Pancreas (tissue), 10 donors: ENCODE measurements around the gene ZDHHC18. TPM values are rescaled to one million over a fixed set of nuclear protein-coding genes. Genes with fewer than 3 reads are reported as not detected.

Experiments
- ATAC-seq, 4 donors: fragments of 200-7000 bp; cut with Tn5 transposase; one replicate each; pipeline versions ENCODE4 v1.8.0 to v1.9.1; 2020; ENCODE audit warnings: mild to moderate bottlenecking in 4 of 4, moderate library complexity in 4 of 4
- DNase-seq, 6 donors: peaks; one replicate each; pipeline ENCODE4 v3.0.0-alpha.2; 2020
- FAIRE-seq: peaks from 2 replicates; lab custom pipeline; 2012; peaks lifted over from hg19 to GRCh38; lab: Jason Lieb, UNC
- H3K27ac ChIP-seq, 4 donors: fragments of 200-600 bp; sonication (generic); 1 replicate in 3 of 4; 2 replicates in 1 of 4; pipeline versions ENCODE4 v1.5.0 to v1.8.0; 2020
- H3K27me3 ChIP-seq, 4 donors: fragments of 200-600 bp; one replicate each; pipeline ENCODE4 v1.8.0; 2021
- H3K36me3 ChIP-seq, 3 donors: fragments of 200-600 bp; sonication (generic) in 1 of 3; one replicate each; pipeline versions ENCODE4 v1.5.0 to v1.8.0; 2020 to 2021
- H3K4me1 ChIP-seq, 3 donors: fragments of 200-600 bp; one replicate each; pipeline ENCODE4 v1.8.0; 2021
- H3K4me3 ChIP-seq, 4 donors: fragments of 200-600 bp; sonication (generic) in 2 of 4; one replicate each; pipeline versions ENCODE4 v1.5.0 to v1.8.0; 2020 to 2021
- H3K9me3 ChIP-seq, 4 donors: fragments of 200-600 bp; one replicate each; pipeline ENCODE4 v1.8.0; 2021
- CTCF ChIP-seq, 4 donors: fragments of 200-600 bp; sonication (generic) in 3 of 4; IDR thresholded peaks; one replicate each; pipeline versions ENCODE4 v1.5.0 to v1.8.0; 2021; ENCODE audit warnings: antibody characterized with exemption in 4 of 4
- WGBS, 2 donors: extraction: QIAGEN DNeasy Blood & Tissue Kit; methylation state at CpG; one replicate each; pipeline ENCODE4 v1.1.7; 2013; 5-methylcytosine and 5-hydroxymethylcytosine counted together
- intact Hi-C, 3 donors: fragments of 100-400 bp; cut with DNase I; formaldehyde crosslinking; loops; one replicate each; pipeline versions ENCODE4 v1.11.1 to v1.14.2; 2022
- polyA plus RNA-seq, 2 donors: library from polyadenylated mRNA; stranded (reverse); fragments of 200-250 nt; gene quantifications; one replicate each; pipeline ENCODE4 v1.2.3, GENCODE V29; 2013
- total RNA-seq, 6 donors: library from RNA; stranded (reverse); fragmentation: NEBNext Ultra II Directional in 4 of 6; extraction: Animal tissue kit (Norgen Biotek cat#: 25700) in 4 of 6; gene quantifications; one replicate each; pipeline versions ENCODE4 v1.2.1 to v1.2.4, GENCODE V29; 2021 to 2023
- donor health status: healthy with polysubstance abuse.
- donor health status: DM: no; HTN: no; CAD: no; lungs with moderate emphysema.
- donor health status: DM: no; HTN: no; CAD: no.
- donor health status: control.
- donor health status: control.
- donor health status: Bipolar disorder and iron deficiency.
- donor health status: DM: yes; HTN: yes; CAD: no.
- donor health status: DM: no; HTN: no; CAD: no.
- donor health status: DM: no; HTN: no; CAD: no.
- donor health status: DM: yes; HTN: yes; CAD: no.

ZDHHC18 gene
- total and polyA plus RNA-seq, 8 donors = 3.4 to 9.9 (median 6.0) TPM

GRCh38 chr1:26782521-26783212, 43.8 kb upstream of the ZDHHC18 start:
- Histone ChIP-seq H3K4me3 (no peak overlapping the region), H3K27ac (peak overlapping the region in 1 of 4 donors; percentile 62), H3K9me3 (no peaks in the 10 kb centered on the region), H3K27me3 (no peaks in the 10 kb centered on the region), H3K4me1 (peaks cover 24 to 41% (median 31%) of the 10 kb centered on the region in 3 donors), H3K36me3 (peaks cover 0 to 16% (median 14%) of the 10 kb centered on the region in 3 donors)
- ATAC-seq = no peak
- intact Hi-C loops = no loop called here
- DNase-seq = no peak
- no peak for TF ChIP-seq CTCF (IDR thresholded peaks at IDR 0.05)
- no peak for FAIRE-seq
- 61 to 65% methylated on average over 3 of the region's 3 CpGs for WGBS, 2 donors

- no peak for TF ChIP-seq CTCF (IDR thresholded peaks at IDR 0.05)
- H3K36me3 ChIP-seq = peaks cover 0 to 16% (median 14%) of the 10 kb centered on the region in 3 donors
- WGBS, 2 donors = 39 to 41% methylated on average over 5 of the region's 5 CpGs
- ATAC-seq = no peak
- H3K4me3 ChIP-seq = no peak overlapping the region
- FAIRE-seq = no peak
- peaks cover 24 to 41% (median 31%) of the 10 kb centered on the region in 3 donors for H3K4me1 ChIP-seq
- intact Hi-C loops = no loop called here
- H3K27ac ChIP-seq = peak overlapping the region in 2 of 4 donors; percentile 19 to 62
- no peaks in the 10 kb centered on the region for H3K27me3 ChIP-seq
- no peaks in the 10 kb centered on the region for H3K9me3 ChIP-seq
- no peak for DNase-seq
Measured at GRCh38 chr1:26783646-26784022, 42.9 kb upstream of the ZDHHC18 start.

- no peak for TF ChIP-seq CTCF (IDR thresholded peaks at IDR 0.05)
- Histone ChIP-seq H3K27me3 (no peaks in the 10 kb centered on the region), H3K4me3 (no peak overlapping the region), H3K36me3 (peaks cover 0 to 14% (median 14%) of the 10 kb centered on the region in 3 donors), H3K9me3 (no peaks in the 10 kb centered on the region), H3K27ac (peak overlapping the region in 2 of 4 donors; percentile 19 to 62), H3K4me1 (peaks cover 24 to 41% (median 31%) of the 10 kb centered on the region in 3 donors)
- no peak for FAIRE-seq
- intact Hi-C loops = no loop called here
- peak in 4 of 6 donors; percentile 62 to 86 (median 77) for DNase-seq
- peak; percentile 21 to 69 (median 52) for ATAC-seq
- WGBS, 2 donors = 84 to 87% methylated on average over 2 of the region's 2 CpGs
Measured at GRCh38 chr1:26784023-26784871, 42.2 kb upstream of the ZDHHC18 start.

GRCh38 chr1:26784886-26785285, 41.6 kb upstream of the ZDHHC18 start:
- Histone ChIP-seq H3K27me3 (no peaks in the 10 kb centered on the region), H3K36me3 (peaks cover 0 to 9% (median 7%) of the 10 kb centered on the region in 3 donors), H3K9me3 (no peaks in the 10 kb centered on the region), H3K27ac (peak overlapping the region in 3 of 4 donors; percentile 6 to 62 (median 19)), H3K4me3 (no peak overlapping the region), H3K4me1 (peaks cover 24 to 45% (median 31%) of the 10 kb centered on the region in 3 donors)
- 95% methylated on average over 1 of the region's 1 CpG for WGBS, 2 donors
- intact Hi-C loops = no loop called here
- DNase-seq (no peak), ATAC-seq (no peak), FAIRE-seq (no peak)
- TF ChIP-seq CTCF (IDR thresholded peaks at IDR 0.05) = no peak
